ENCODE measurements around the gene CD180. TPM values are rescaled to one million over a fixed set of nuclear protein-coding genes. Genes with fewer than 3 reads are reported as not detected.
A peak's percentile ranks its signal among the peaks of the same experiment; 100 is the strongest.

CD180 gene
- total RNA-seq, 3 donors from 2014 or later, result 0.87 to 1.4 (median 1.3) TPM

- DNase-seq (no peak), ATAC-seq (peak; percentile 24)
- intact Hi-C loops (cut with DNase I, micrococcal nuclease), result no loop called here
- TF ChIP-seq CTCF (IDR thresholded peaks at IDR 0.05), result no peak
- Histone ChIP-seq H3K9me3 (no peaks in the 10 kb centered on the region), H3K4me1 (ENCODE audit: low read depth) (no peaks in the 10 kb centered on the region), H3K4me3 (no peak overlapping the region), H3K36me3 (ENCODE audit: low read depth) (no peaks in the 10 kb centered on the region)
Observed at GRCh38 chr5:67235399-67236110, 39.0 kb upstream of the CD180 start.

- Histone ChIP-seq H3K4me3 (no peak overlapping the region), H3K4me1 (ENCODE audit: low read depth) (no peaks in the 10 kb centered on the region), H3K36me3 (ENCODE audit: low read depth) (no peaks in the 10 kb centered on the region), H3K9me3 (no peaks in the 10 kb centered on the region)
- DNase-seq, result peak in 1 of 3 donors; percentile 48
- intact Hi-C loops (cut with DNase I, micrococcal nuclease), result no loop called here
- peak; percentile 61 for ATAC-seq
- no peak for TF ChIP-seq CTCF (IDR thresholded peaks at IDR 0.05)
Observed at GRCh38 chr5:67234671-67235176, 38.1 kb upstream of the CD180 start.

GRCh38 chr5:67233075-67233474 is 36.5 kb upstream of the CD180 start:
- Histone ChIP-seq H3K9me3 (no peaks in the 10 kb centered on the region), H3K36me3 (ENCODE audit: low read depth) (no peaks in the 10 kb centered on the region), H3K4me1 (ENCODE audit: low read depth) (no peaks in the 10 kb centered on the region), H3K4me3 (no peak overlapping the region)
- intact Hi-C loops (cut with DNase I, micrococcal nuclease), result no loop called here
- DNase-seq, result no peak
- no peak for TF ChIP-seq CTCF (IDR thresholded peaks at IDR 0.05)
- no peak for ATAC-seq

- Histone ChIP-seq H3K4me3 (no peak overlapping the region), H3K36me3 (ENCODE audit: low read depth) (no peaks in the 10 kb centered on the region), H3K9me3 (no peaks in the 10 kb centered on the region), H3K4me1 (ENCODE audit: low read depth) (no peaks in the 10 kb centered on the region)
- intact Hi-C loops (cut with DNase I, micrococcal nuclease), result no loop called here
- no peak for TF ChIP-seq CTCF (IDR thresholded peaks at IDR 0.05)
- ATAC-seq (no peak), DNase-seq (no peak)
Observed at GRCh38 chr5:67223211-67223610, 26.6 kb upstream of the CD180 start.

- TF ChIP-seq CTCF (IDR thresholded peaks at IDR 0.05), result no peak
- Histone ChIP-seq H3K4me3 (no peak overlapping the region), H3K36me3 (ENCODE audit: low read depth) (no peaks in the 10 kb centered on the region), H3K9me3 (no peaks in the 10 kb centered on the region), H3K4me1 (ENCODE audit: low read depth) (no peaks in the 10 kb centered on the region)
- DNase-seq (no peak), ATAC-seq (peak; percentile 42)
- intact Hi-C loops (cut with DNase I, micrococcal nuclease), result no loop called here
Observed at GRCh38 chr5:67222243-67223025, 25.8 kb upstream of the CD180 start.
